H1 (cell line): ENCODE data around the gene BSDC1. TPM values are rescaled to one million over a fixed set of nuclear protein-coding genes. Genes with fewer than 3 reads are reported as not detected.
"Not testable (repeated sequence)": the region's sequence is repeated elsewhere in the genome, so short reads cannot be mapped to it uniquely, and the experiment has no call there.

ENCODE experiments used
- CTCF ChIA-PET: fragments of 300-600 bp; sonication (Branson Sonifier 250); formaldehyde crosslinking; loops from one replicate; lab custom pipeline; 2021; ENCODE audit not compliant: partially characterized antibody; lab: Charles Lee
- POLR2A ChIA-PET: fragments of 300-600 bp; sonication (Branson Sonifier 250); formaldehyde crosslinking; loops from one replicate; lab custom pipeline; 2021; ENCODE audit warnings: inconsistent platforms; ENCODE audit not compliant: partially characterized antibody; lab: Charles Lee
- DNase-seq, 2 experiments: peaks; one replicate each; pipeline versions ENCODE4 v3.0.0 to v3.0.0-alpha.2; 2010 to 2022; ENCODE audit warnings: low spot score in 2 of 2, low read depth in 1 of 2, mixed read lengths in 1 of 2
- FAIRE-seq: peaks from 2 replicates; lab custom pipeline; 2011; peaks lifted over from hg19 to GRCh38; lab: Jason Lieb, UNC
- H2AFZ ChIP-seq: 2 replicates; pipeline ENCODE4 v1.8.1; 2012; ENCODE audit warnings: low read length, inconsistent platforms
- H2AK5ac ChIP-seq: 2 replicates; pipeline ENCODE4 v1.6.1; 2013; ENCODE audit warnings: low read depth, low read length
- H2BK120ac ChIP-seq: replicated peaks from 2 replicates; pipeline ENCODE3; 2013; ENCODE audit warnings: low read depth, low read length, inconsistent platforms
- H2BK12ac ChIP-seq: 2 replicates; pipeline ENCODE4 v1.6.1; 2013; ENCODE audit warnings: low read depth, low read length
- H2BK15ac ChIP-seq: 2 replicates; pipeline ENCODE4 v1.6.1; 2013; ENCODE audit warnings: low read length
- H2BK20ac ChIP-seq: 2 replicates; pipeline ENCODE4 v1.6.1; 2013; ENCODE audit warnings: low read length
- H2BK5ac ChIP-seq: 2 replicates; pipeline ENCODE4 v1.6.1; 2013; ENCODE audit warnings: low read depth, low read length
- H3K14ac ChIP-seq: 2 replicates; pipeline ENCODE4 v1.6.1; 2013; ENCODE audit warnings: inconsistent platforms; ENCODE audit not compliant: insufficient read length
- H3K18ac ChIP-seq: 2 replicates; pipeline ENCODE4 v1.6.1; 2013; ENCODE audit warnings: low read length; ENCODE audit errors: extremely low read depth
- H3K23ac ChIP-seq: 2 replicates; pipeline ENCODE4 v1.6.1; 2013; ENCODE audit warnings: inconsistent platforms; ENCODE audit not compliant: insufficient read length
- H3K23me2 ChIP-seq: 2 replicates; pipeline ENCODE4 v1.6.1; 2013; ENCODE audit warnings: low read depth, low read length
- H3K27ac ChIP-seq: 2 replicates; pipeline ENCODE4 v1.6.1; 2011; ENCODE audit warnings: low read depth, low read length, inconsistent platforms
- H3K27me3 ChIP-seq, 4 experiments: replicated peaks in 1 of 4; 1 replicate in 1 of 4; 2 replicates in 3 of 4; pipeline versions ENCODE4 v1.6.1 to v1.8.1; 2011 to 2013; ENCODE audit warnings: low read length in 3 of 4, mild to moderate bottlenecking in 3 of 4, inconsistent platforms in 2 of 4, mixed read lengths in 2 of 4, moderate library complexity in 1 of 4; ENCODE audit not compliant: control insufficient read depth in 3 of 4, insufficient read depth in 3 of 4; ENCODE audit errors: extremely low read depth in 1 of 4
- H3K36me3 ChIP-seq, 4 experiments: 2 replicates each; pipeline versions ENCODE4 v1.6.1 to v1.8.1; 2011 to 2013; ENCODE audit warnings: mild to moderate bottlenecking in 4 of 4, low read length in 3 of 4, moderate library complexity in 2 of 4, control low read depth in 1 of 4, inconsistent platforms in 1 of 4; ENCODE audit not compliant: insufficient read depth in 4 of 4, control insufficient read depth in 2 of 4
- H3K4ac ChIP-seq: replicated peaks from 2 replicates; pipeline ENCODE3; 2013; ENCODE audit warnings: low read length, low read depth, mixed read lengths, inconsistent platforms; ENCODE audit not compliant: insufficient read length
- H3K4me1 ChIP-seq, 4 experiments: replicated peaks in 1 of 4; 1 replicate in 1 of 4; 2 replicates in 3 of 4; pipeline versions ENCODE4 v1.6.1 to v1.8.1; 2011 to 2013; ENCODE audit warnings: low read length in 3 of 4, inconsistent platforms in 2 of 4, mixed read lengths in 1 of 4; ENCODE audit not compliant: insufficient read depth in 4 of 4, control insufficient read depth in 3 of 4
- H3K4me2 ChIP-seq, 2 experiments: 2 replicates each; pipeline versions ENCODE4 v1.6.1 to v1.8.1; 2011 to 2013; ENCODE audit warnings: low read depth in 2 of 2, low read length in 2 of 2, control low read depth in 1 of 2, inconsistent platforms in 1 of 2, mild to moderate bottlenecking in 1 of 2; ENCODE audit not compliant: insufficient read depth in 1 of 2
- H3K4me3 ChIP-seq, 4 experiments: fragments of 200-600, 300-600 bp in 1 of 4; sonication (generic), shearing (Covaris generic), sonication (Bioruptor Twin) in 1 of 4; 2 replicates each; pipeline versions ENCODE4 v1.5.1 to v1.8.1; 2011 to 2016; ENCODE audit warnings: low read length in 4 of 4, low read depth in 3 of 4, control low read depth in 2 of 4, inconsistent platforms in 2 of 4, mild to moderate bottlenecking in 2 of 4, mixed read lengths in 1 of 4, moderate library complexity in 1 of 4; ENCODE audit not compliant: insufficient read depth in 2 of 4; ENCODE audit errors: extremely low read depth in 1 of 4
- H3K56ac ChIP-seq: replicated peaks from 2 replicates; pipeline ENCODE3; 2013; ENCODE audit warnings: low read depth, mild to moderate bottlenecking, mixed read lengths, low read length, inconsistent platforms; ENCODE audit not compliant: insufficient read length
- H3K79me1 ChIP-seq: 2 replicates; pipeline ENCODE4 v1.6.1; 2013; ENCODE audit warnings: low read depth, low read length, control low read depth
- H3K79me2 ChIP-seq, 2 experiments: 2 replicates each; pipeline versions ENCODE4 v1.6.1 to v1.8.1; 2012 to 2013; ENCODE audit warnings: low read length in 2 of 2, mild to moderate bottlenecking in 2 of 2, inconsistent platforms in 1 of 2; ENCODE audit not compliant: insufficient read depth in 2 of 2, control insufficient read depth in 1 of 2
- H3K9ac ChIP-seq, 4 experiments: replicated peaks in 1 of 4; 1 replicate in 1 of 4; 2 replicates in 3 of 4; pipeline versions ENCODE4 v1.6.1 to v1.8.1; 2011 to 2013; ENCODE audit warnings: low read depth in 3 of 4, low read length in 3 of 4, control low read depth in 2 of 4, mild to moderate bottlenecking in 2 of 4, moderate library complexity in 2 of 4, inconsistent platforms in 1 of 4; ENCODE audit errors: extremely low read depth in 1 of 4
- H3K9me3 ChIP-seq, 2 experiments: 2 replicates each; pipeline versions ENCODE4 v1.6.1 to v1.8.1; 2012 to 2013; ENCODE audit warnings: mild to moderate bottlenecking in 2 of 2, moderate library complexity in 2 of 2, control low read depth in 1 of 2, inconsistent platforms in 1 of 2, low read depth in 1 of 2, low read length in 1 of 2, mixed read lengths in 1 of 2; ENCODE audit not compliant: insufficient read depth in 2 of 2
- H4K20me1 ChIP-seq, 2 experiments: replicated peaks in 1 of 2; 2 replicates each; pipeline versions ENCODE3 to v1.8.1; 2011 to 2013; ENCODE audit warnings: inconsistent platforms in 2 of 2, low read length in 2 of 2, mild to moderate bottlenecking in 1 of 2; ENCODE audit not compliant: insufficient read depth in 2 of 2, control insufficient read depth in 1 of 2
- H4K5ac ChIP-seq: 2 replicates; pipeline ENCODE4 v1.6.1; 2013; ENCODE audit warnings: low read length, low read depth, mixed read lengths, inconsistent platforms; ENCODE audit not compliant: insufficient read length
- H4K8ac ChIP-seq: 2 replicates; pipeline ENCODE4 v1.8.0; 2013; ENCODE audit warnings: mild to moderate bottlenecking, moderate library complexity, low read length, inconsistent platforms; ENCODE audit not compliant: insufficient read depth; ENCODE audit errors: extremely low read depth
- H4K91ac ChIP-seq: replicated peaks from 2 replicates; pipeline ENCODE3; 2013; ENCODE audit warnings: low read length, mixed read lengths, inconsistent platforms; ENCODE audit not compliant: insufficient read length
- KDM1A ChIP-seq: fragments of 200-600, 300-600 bp; sonication (generic); IDR thresholded peaks from 2 replicates; pipeline ENCODE4 v1.7.1; 2016; ENCODE audit warnings: mild to moderate bottlenecking, low read length, borderline replicate concordance
- WGBS, 2 experiments: shearing (Covaris generic) in 1 of 2; methylation state at CpG; one replicate each; pipeline versions ENCODE4 v1.1.6 to v1.1.7; 2013 to 2015; ENCODE audit warnings: low lambda C conversion rate in 2 of 2, mixed read lengths in 2 of 2, inconsistent platforms in 1 of 2, low coverage in 1 of 2, missing lambda C conversion rate in 1 of 2; ENCODE audit not compliant: insufficient replicate concordance in 2 of 2, insufficient coverage in 1 of 2, insufficient read length in 1 of 2; ENCODE audit errors: extremely low coverage in 1 of 2, missing lambda C conversion rate in 1 of 2; 5-methylcytosine and 5-hydroxymethylcytosine counted together
- polyA plus RNA-seq, 7 experiments: library from polyadenylated mRNA; depleted of rRNA in 3 of 7; stranded (reverse) in 5 of 7; unstranded in 2 of 7; fragments of >200 nt in 5 of 7; fragments of 200-250 nt in 2 of 7; gene quantifications; 1 replicate in 5 of 7; 2 replicates in 1 of 7; 4 replicates in 1 of 7; pipeline versions ENCODE4 v1.2.1 to v1.2.3, GENCODE V29; 2011 to 2013; ENCODE audit warnings: missing spikeins in 2 of 7, mixed read lengths in 2 of 7
- total RNA-seq: library from RNA; stranded (reverse); fragmentation: NEBNext Ultra II Directional; extraction: Animal tissue kit (Norgen Biotek cat#: 25700); gene quantifications from 2 replicates; pipeline ENCODE4 v1.2.1, GENCODE V29; 2021

BSDC1 gene
- total and polyA plus RNA-seq, 2 of the 8 experiments (the other 6 are each of a cell fraction or from before 2014, with no cell fraction given): 24.8 to 40.7 TPM

- not testable (repeated sequence) for H3K23ac ChIP-seq, H3K9ac ChIP-seq, H2BK15ac ChIP-seq, DNase-seq, FAIRE-seq, H3K27me3 ChIP-seq, H3K14ac ChIP-seq, H3K23me2 ChIP-seq, H3K56ac ChIP-seq, H3K79me1 ChIP-seq, H3K4ac ChIP-seq, H3K79me2 ChIP-seq, H4K20me1 ChIP-seq, H3K36me3 ChIP-seq, H2AFZ ChIP-seq
- peak overlapping the region; percentile 97 for H4K91ac ChIP-seq
- CTCF ChIA-PET: interaction anchor here (0.9 to 2.8 kb wide), 4 partner anchors 10 to 97 kb away, joined by 3 to 10 read pairs (median 4); no protein-coding TSS in a partner anchor
- peak overlapping the region; percentile 14; the same call in 1 of the 2 replicates for H4K8ac ChIP-seq
- peak overlapping the region; percentile 96 for H2BK120ac ChIP-seq
- peaks cover 11 to 13% of the 10 kb centered on the region in 2 experiments; a peak in 2 of 4 replicates for H3K9me3 ChIP-seq
- peak overlapping the region; percentile 98; the same call in 1 of the 2 replicates for H2BK20ac ChIP-seq
- peak overlapping the region; percentile 74; the same call in 1 of the 2 replicates for H2BK5ac ChIP-seq
- H3K4me1 ChIP-seq: peaks cover 0 to 11% (median 4%) of the 10 kb centered on the region in 4 experiments; a peak in 3 of 7 replicates
- H3K18ac ChIP-seq: peak overlapping the region; percentile 62; the same call in 1 of the 2 replicates
- peak overlapping the region; percentile 65; the same call in 1 of the 2 replicates for H2AK5ac ChIP-seq
- H3K4me3 ChIP-seq: peak overlapping the region in 1 of 4 experiments; percentile 6; a peak in 1 of 8 replicates
- peak overlapping the region; percentile 84; the same call in 1 of the 2 replicates for H2BK12ac ChIP-seq
- POLR2A ChIA-PET: interaction anchor here (0.7 to 3.8 kb wide), 4 partner anchors 12 to 251 kb away, joined by 3 to 17 read pairs (median 4); partner anchors contain the start of gene ZBTB8B
- H3K27ac ChIP-seq: peak overlapping the region; percentile 34; the same call in 1 of the 2 replicates
- H4K5ac ChIP-seq: peak overlapping the region; percentile 85
- 98% methylated on average over 3 of the region's 4 CpGs; no CpG with 5 or more reads in 1 of the 2 experiments for WGBS, 2 experiments
- peak; percentile 47; the same call in 1 of the 2 replicates for TF ChIP-seq KDM1A
- 0 out of 4 replicates have a peak overlapping the region, but pooled peaks of 1 of the 2 experiments have one; percentile 0 for H3K4me2 ChIP-seq
These were observed 44.5 kb upstream of the BSDC1 start for GRCh38 chr1:32438777-32439176.
